Panc1 (cell line): ENCODE measurements around the gene TMEM273. TPM values are rescaled to one million over a fixed set of nuclear protein-coding genes. Genes with fewer than 3 reads are reported as not detected.

ENCODE experiments used
- ATAC-seq: fragments of 200-7000 bp; cut with Tn5 transposase; 2 replicates; pipeline ENCODE4 v1.9.1; 2020; ENCODE audit warnings: mild to moderate bottlenecking, moderate library complexity
- BruUV-seq: library from RNA; stranded (reverse); fragments of 400-500 nt; replicated peaks from 2 replicates; lab custom pipeline; 2021; lab: Mats Ljungman, UMichigan
- CTCF ChIA-PET: fragments of 300-600 bp; sonication (Branson Sonifier 250); formaldehyde crosslinking; loops from one replicate; lab custom pipeline; 2022; ENCODE audit warnings: antibody characterized with exemption; lab: Charles Lee
- POLR2A ChIA-PET: fragments of 300-600 bp; sonication (Branson Sonifier 250); formaldehyde crosslinking; loops from one replicate; lab custom pipeline; 2022; ENCODE audit warnings: antibody characterized with exemption; lab: Charles Lee
- DNase-seq: peaks from one replicate; pipeline ENCODE4 v3.0.0-alpha.2; 2010; ENCODE audit warnings: low read depth, low spot score
- H3K27ac ChIP-seq: 2 replicates; pipeline ENCODE4 v1.5.1; 2011; ENCODE audit warnings: mild to moderate bottlenecking, low read length, inconsistent platforms
- H3K27me3 ChIP-seq: fragments of 200-500 bp; sonication (Bioruptor generic); 2 replicates; pipeline ENCODE4 v1.6.0; 2014; ENCODE audit warnings: low read length, inconsistent platforms; ENCODE audit not compliant: control insufficient read depth, insufficient read depth
- H3K36me3 ChIP-seq: fragments of 200-500 bp; sonication (Bioruptor generic); 2 replicates; pipeline ENCODE4 v1.5.1; 2014; ENCODE audit warnings: inconsistent platforms, mild to moderate bottlenecking, low read length, moderate library complexity; ENCODE audit not compliant: control insufficient read depth, insufficient read depth
- H3K4me1 ChIP-seq: 2 replicates; pipeline ENCODE4 v1.5.1; 2011; ENCODE audit warnings: inconsistent platforms, mild to moderate bottlenecking, low read length, moderate library complexity; ENCODE audit not compliant: control insufficient read depth, insufficient read depth
- H3K4me3 ChIP-seq, 2 experiments: 2 replicates each; pipeline ENCODE4 v1.5.1; 2011 to 2012; ENCODE audit warnings: low read depth in 2 of 2, low read length in 2 of 2, mild to moderate bottlenecking in 2 of 2, inconsistent platforms in 1 of 2, moderate library complexity in 1 of 2
- H3K9me3 ChIP-seq: fragments of 200-500 bp; sonication (Bioruptor generic); 2 replicates; pipeline ENCODE4 v1.5.1; 2014; ENCODE audit warnings: low read depth, mild to moderate bottlenecking, inconsistent platforms, low read length, moderate library complexity; ENCODE audit not compliant: control insufficient read depth, insufficient read depth
- POLR2AphosphoS5 ChIP-seq: IDR thresholded peaks from 2 replicates; pipeline ENCODE4 v1.6.1; 2012; ENCODE audit warnings: mild to moderate bottlenecking, low read depth, low read length, moderate library complexity
- SIN3A ChIP-seq: IDR thresholded peaks from 2 replicates; pipeline ENCODE4 v1.6.1; 2012; ENCODE audit warnings: low read depth, mild to moderate bottlenecking, low read length, moderate library complexity, borderline replicate concordance; ENCODE audit not compliant: insufficient read depth
- TCF7L2 ChIP-seq: IDR thresholded peaks from 2 replicates; pipeline ENCODE4 v1.6.1; 2011; ENCODE audit warnings: mild to moderate bottlenecking, low read depth, low read length, inconsistent platforms
- in situ Hi-C: cut with HindIII; loops from 2 replicates; pipeline ENCODE4 v1.10.0; 2016; ENCODE audit warnings: low sequenced_read_pairs, low pct_unique_long_range_greater_than_20kb
- intact Hi-C: fragments of 100-400 bp; cut with micrococcal nuclease; formaldehyde crosslinking; loops from one replicate; pipeline ENCODE4 v1.10.0; 2022; ENCODE audit not compliant: unreplicated experiment
- total RNA-seq: library from RNA; stranded (reverse); gene quantifications from one replicate; pipeline ENCODE4 v1.2.1, GENCODE V29; 2021; ENCODE audit not compliant: unreplicated experiment
- TF ChIP-seq, protein P1 (sequence below), 2 experiments: IDR thresholded peaks; 2 replicates each; pipeline ENCODE4 v1.6.1; 2011 to 2012; ENCODE audit warnings: low read depth in 2 of 2, control low read depth in 1 of 2, low read length in 1 of 2, mild to moderate bottlenecking in 1 of 2, moderate library complexity in 1 of 2; ENCODE audit not compliant: insufficient read depth in 1 of 2
- TF ChIP-seq, protein P2 (sequence below): fragments of 450-650 bp; IDR thresholded peaks from 2 replicates; pipeline ENCODE4 v1.5.1; 2017; ENCODE audit warnings: mild to moderate bottlenecking

The TMEM273 gene
- total RNA-seq, 1 experiment from 2014 or later: 0.23 TPM

DNA sequence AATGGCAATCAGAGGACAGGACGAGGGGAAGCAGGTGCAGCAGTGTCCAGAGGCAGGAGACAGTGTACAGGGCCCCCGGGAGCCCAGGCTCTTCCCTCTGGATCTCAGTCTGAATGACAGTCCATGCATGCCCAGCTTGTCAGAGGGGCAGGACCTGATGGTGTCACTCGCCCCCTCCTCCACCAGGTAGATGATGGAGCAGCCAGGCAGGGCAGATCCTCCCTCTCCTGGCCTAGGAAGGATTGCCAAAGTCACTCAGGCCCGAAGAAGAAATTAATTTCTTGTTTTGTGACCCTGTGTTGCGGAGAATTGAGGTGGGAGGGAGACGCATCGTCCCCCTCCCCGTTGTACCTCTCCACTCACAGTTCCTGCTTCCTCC, 76.9 kb downstream of the TMEM273 start:
- ATAC-seq (no peak), DNase-seq (no peak)
- Histone ChIP-seq H3K4me1 (no peaks in the 10 kb centered on the region), H3K36me3 (no peaks in the 10 kb centered on the region), H3K4me3 (no peak overlapping the region), H3K27ac (no peak overlapping the region), H3K27me3 (peaks cover 12% of the 10 kb centered on the region), H3K9me3 (no peaks in the 10 kb centered on the region)
- POLR2A ChIA-PET: no interaction called here
- intact Hi-C loops (no loop called here), in situ Hi-C loops (no loop called here)
- no TSS peak for BruUV-seq
- TF ChIP-seq TCF7L2 (no peak), SIN3A (no peak)
- TF ChIP-seq, protein P1, sequence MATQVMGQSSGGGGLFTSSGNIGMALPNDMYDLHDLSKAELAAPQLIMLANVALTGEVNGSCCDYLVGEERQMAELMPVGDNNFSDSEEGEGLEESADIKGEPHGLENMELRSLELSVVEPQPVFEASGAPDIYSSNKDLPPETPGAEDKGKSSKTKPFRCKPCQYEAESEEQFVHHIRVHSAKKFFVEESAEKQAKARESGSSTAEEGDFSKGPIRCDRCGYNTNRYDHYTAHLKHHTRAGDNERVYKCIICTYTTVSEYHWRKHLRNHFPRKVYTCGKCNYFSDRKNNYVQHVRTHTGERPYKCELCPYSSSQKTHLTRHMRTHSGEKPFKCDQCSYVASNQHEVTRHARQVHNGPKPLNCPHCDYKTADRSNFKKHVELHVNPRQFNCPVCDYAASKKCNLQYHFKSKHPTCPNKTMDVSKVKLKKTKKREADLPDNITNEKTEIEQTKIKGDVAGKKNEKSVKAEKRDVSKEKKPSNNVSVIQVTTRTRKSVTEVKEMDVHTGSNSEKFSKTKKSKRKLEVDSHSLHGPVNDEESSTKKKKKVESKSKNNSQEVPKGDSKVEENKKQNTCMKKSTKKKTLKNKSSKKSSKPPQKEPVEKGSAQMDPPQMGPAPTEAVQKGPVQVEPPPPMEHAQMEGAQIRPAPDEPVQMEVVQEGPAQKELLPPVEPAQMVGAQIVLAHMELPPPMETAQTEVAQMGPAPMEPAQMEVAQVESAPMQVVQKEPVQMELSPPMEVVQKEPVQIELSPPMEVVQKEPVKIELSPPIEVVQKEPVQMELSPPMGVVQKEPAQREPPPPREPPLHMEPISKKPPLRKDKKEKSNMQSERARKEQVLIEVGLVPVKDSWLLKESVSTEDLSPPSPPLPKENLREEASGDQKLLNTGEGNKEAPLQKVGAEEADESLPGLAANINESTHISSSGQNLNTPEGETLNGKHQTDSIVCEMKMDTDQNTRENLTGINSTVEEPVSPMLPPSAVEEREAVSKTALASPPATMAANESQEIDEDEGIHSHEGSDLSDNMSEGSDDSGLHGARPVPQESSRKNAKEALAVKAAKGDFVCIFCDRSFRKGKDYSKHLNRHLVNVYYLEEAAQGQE (IDR thresholded peaks at IDR 0.05; ENCODE audit: insufficient read depth in 1 of 2, low read depth in 2 of 2, low read length in 1 of 2): no peak
- CTCF ChIA-PET: no interaction called here

DNA sequence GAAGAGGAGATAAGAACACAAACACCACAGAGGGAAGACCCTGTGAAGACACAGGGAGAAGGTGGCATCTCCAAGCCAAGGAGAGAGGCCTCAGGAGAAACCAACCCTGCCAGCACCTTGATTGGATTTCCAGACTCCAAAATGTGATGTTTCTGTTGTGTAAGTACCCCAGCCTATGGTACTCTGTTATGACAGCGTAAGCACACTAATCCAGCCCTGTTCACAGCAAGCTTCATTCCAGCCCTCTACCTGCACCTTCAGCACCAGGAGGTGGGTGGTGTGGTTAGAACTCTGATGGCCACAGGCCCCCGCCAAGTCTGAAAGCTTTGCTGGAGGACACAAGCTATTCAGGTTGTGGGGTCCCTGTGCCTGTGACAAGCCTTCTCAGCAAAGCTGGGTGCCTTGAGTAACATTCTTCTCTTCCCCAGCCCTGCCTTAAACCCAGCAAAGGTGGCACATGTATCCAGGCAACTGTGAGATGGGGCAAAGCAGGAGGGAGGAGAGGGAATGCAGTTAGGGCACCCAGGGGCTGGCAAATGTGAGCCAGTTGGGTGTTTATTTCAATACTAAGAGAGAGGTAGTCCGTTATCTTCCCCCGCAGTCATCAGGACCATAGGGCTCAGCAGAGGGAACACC, 77.4 kb downstream of the TMEM273 start:
- ChIA-PET POLR2A (no interaction called here), CTCF (no interaction called here)
- intact Hi-C loops: no loop called here
- TF ChIP-seq TCF7L2 (no peak), SIN3A (no peak), POLR2AphosphoS5 (no peak)
- TF ChIP-seq, protein P1 (IDR thresholded peaks at IDR 0.05; ENCODE audit: insufficient read depth in 1 of 2, low read depth in 2 of 2, low read length in 1 of 2): no peak
- TF ChIP-seq, protein P2, sequence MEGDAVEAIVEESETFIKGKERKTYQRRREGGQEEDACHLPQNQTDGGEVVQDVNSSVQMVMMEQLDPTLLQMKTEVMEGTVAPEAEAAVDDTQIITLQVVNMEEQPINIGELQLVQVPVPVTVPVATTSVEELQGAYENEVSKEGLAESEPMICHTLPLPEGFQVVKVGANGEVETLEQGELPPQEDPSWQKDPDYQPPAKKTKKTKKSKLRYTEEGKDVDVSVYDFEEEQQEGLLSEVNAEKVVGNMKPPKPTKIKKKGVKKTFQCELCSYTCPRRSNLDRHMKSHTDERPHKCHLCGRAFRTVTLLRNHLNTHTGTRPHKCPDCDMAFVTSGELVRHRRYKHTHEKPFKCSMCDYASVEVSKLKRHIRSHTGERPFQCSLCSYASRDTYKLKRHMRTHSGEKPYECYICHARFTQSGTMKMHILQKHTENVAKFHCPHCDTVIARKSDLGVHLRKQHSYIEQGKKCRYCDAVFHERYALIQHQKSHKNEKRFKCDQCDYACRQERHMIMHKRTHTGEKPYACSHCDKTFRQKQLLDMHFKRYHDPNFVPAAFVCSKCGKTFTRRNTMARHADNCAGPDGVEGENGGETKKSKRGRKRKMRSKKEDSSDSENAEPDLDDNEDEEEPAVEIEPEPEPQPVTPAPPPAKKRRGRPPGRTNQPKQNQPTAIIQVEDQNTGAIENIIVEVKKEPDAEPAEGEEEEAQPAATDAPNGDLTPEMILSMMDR: no peak
- BruUV-seq: no TSS peak
- ATAC-seq: no peak
- no peaks in the 10 kb centered on the region for H3K4me1 ChIP-seq
- no peak overlapping the region for H3K4me3 ChIP-seq
- H3K9me3 ChIP-seq: no peaks in the 10 kb centered on the region
- H3K36me3 ChIP-seq: no peaks in the 10 kb centered on the region
- DNase-seq: no peak
- H3K27me3 ChIP-seq: peaks cover 12% of the 10 kb centered on the region
- no peak overlapping the region for H3K27ac ChIP-seq
- in situ Hi-C loops: no loop called here
